Stimulated activated CD4-positive, alpha-beta T cell treated with anti-CD3 and anti-CD28 coated beads, Interleukin-2, amount 100 ng/mL, for 24 hours (primary cell): ENCODE measurements around the gene TSPAN13.

ENCODE experiments used
- DNase-seq, 2 donors: peaks; one replicate each; pipeline ENCODE4 v3.0.0-alpha.2; 2020

Gene TSPAN13

DNA sequence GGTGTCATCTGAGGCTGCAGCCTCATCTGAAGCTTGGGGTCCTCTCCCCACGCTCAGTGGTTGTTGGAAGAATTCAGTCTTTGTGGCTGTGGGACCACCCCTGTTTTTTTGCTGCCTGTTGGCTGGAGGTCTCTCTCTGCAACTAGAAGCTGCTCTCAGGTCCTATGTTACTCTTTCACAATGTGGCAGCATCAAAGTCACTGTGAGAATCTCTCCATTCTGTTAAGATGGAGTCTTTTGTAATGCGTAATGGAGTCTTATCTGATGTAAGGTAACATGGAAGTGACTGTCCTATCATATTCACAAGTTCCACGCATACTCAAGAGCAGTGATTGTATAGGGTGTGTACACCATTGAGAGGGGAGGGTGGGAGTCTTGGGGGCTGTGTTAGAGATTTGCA is 24.9 kb downstream of the TSPAN13 start:
- no peak for DNase-seq

DNA sequence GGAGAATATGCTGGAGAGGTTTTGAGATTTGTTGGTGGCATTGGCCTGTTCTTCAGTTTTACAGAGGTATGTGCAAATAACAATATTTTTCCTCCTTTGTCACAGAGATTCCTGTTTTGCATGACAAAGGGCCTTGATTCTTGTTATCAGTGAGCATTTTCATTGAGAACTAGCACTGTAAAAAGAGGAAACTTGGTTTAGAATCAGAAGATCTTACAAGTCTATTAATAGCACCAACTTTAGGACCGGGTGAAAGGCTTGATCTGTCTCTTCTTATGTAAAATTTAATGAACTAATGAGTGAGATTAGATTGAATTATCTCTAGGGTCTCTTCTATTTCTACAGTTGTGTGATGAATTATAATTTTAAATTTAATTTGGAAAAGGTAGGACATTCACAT is 25.5 kb downstream of the TSPAN13 start:
- no peak for DNase-seq

DNA sequence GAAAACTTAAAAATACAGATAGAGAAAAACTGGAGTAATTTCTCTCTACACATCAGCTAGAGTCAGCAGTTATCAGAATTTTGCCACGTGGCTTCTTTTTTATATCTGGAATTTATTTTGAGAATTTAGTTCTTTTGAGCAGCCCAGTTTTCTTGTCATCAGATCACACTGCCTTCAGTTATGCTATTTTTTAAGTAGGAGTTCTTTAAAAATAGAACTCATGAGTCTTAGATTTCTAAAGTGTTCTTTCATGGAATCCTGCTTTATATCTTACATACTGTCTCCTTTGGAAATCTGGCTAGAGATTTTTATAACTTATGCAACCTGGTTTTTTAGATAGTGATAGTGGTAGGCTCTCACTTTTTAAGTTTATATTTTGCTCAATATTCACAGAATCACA is 27.0 kb downstream of the TSPAN13 start:
- DNase-seq: no peak

DNA sequence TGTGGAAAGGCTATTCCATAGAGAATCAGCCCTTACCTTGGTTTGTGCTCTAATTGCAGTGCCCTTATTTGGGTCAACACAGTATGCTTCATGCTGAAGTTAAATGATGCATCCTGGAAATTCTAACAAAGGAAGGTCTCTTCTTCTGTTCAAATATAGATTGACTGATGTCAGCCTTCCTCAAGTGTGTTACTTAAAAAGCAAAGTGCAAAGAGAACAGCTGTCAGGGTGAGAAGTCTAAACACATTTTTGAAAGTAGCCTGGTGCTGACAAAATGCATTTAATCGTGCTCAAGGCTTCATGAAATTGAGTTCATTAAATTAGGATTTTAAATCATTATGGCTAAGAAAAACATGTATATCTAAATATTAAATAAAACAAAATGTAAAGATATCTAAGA is 31.8 kb downstream of the TSPAN13 start:
- DNase-seq: no peak

DNA sequence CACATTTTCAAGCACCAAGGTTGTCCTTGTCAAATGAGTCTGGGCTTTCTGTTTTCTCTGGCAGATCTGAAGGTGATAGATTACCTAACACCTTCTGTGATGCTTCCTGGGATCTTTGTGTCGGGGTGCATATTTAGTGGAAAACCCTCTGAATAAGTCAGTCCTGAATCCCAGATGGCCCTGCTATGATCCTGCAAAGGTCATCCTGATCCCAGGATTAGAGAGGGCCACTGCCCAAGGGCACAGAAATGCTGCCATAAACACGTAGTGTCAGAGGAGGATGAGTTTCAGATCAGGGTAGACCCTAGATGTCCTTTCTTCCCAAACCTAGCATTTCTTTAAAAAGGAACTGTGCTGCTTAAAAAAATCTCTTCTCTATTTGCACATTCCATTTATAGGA is 32.3 kb downstream of the TSPAN13 start:
- DNase-seq: no peak

DNA sequence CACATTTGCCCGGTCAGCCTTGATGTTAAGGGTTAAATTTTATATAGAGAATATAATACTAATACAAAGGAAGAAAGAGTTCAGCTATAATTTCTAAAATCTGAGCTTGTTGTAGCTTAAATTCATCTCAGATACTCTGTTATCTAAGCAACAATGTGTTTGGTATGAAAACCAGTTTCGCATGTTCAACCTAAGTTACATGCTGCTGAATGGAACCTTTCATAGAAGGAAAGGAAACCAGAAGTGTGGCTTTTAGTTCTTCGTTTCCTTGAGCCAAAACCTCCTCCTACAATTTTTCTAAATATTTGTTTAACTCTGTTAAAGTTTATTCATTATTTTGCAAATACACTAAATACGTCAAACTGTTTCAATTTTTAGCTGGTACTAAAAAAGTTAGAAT is 32.7 kb downstream of the TSPAN13 start:
- no peak for DNase-seq

DNA sequence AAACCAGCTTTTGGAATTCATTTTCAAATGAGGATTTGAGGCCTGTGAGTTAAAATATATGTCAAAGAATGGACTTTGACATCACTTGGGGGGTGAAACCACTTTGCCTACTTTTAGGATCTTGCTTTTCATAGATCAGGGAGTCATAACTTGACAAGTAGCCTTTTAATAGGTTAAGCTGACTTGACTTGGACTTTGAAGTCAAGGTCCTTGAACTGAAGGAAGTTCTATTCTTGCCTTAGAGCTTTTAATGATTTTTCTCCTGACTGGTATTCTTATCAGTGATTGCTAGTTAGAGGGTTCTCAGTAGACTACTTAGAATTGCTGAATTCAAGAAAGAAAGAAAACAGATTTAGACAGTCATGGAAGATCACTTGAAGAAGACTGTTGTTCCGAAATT is 33.6 kb downstream of the TSPAN13 start:
- no peak for DNase-seq

DNA sequence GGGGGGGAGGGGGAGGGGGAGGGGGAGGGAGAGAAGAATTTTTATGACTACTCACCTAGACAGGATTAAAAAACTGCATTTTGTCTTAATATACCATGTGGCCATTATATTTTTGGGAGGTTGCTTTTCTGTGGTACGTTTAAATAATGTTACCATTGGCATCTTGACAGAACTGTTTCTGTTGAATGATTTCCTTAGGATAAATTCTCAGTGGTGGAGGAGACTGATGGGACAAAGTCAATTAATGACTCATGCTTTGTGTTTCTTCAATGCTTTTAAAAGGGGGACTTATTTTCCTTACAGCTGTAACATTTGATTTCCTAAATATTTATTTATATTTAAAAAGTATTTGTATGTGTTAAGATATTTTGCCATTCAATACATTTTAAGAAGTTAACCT is 37.5 kb downstream of the TSPAN13 start:
- DNase-seq: no peak

DNA sequence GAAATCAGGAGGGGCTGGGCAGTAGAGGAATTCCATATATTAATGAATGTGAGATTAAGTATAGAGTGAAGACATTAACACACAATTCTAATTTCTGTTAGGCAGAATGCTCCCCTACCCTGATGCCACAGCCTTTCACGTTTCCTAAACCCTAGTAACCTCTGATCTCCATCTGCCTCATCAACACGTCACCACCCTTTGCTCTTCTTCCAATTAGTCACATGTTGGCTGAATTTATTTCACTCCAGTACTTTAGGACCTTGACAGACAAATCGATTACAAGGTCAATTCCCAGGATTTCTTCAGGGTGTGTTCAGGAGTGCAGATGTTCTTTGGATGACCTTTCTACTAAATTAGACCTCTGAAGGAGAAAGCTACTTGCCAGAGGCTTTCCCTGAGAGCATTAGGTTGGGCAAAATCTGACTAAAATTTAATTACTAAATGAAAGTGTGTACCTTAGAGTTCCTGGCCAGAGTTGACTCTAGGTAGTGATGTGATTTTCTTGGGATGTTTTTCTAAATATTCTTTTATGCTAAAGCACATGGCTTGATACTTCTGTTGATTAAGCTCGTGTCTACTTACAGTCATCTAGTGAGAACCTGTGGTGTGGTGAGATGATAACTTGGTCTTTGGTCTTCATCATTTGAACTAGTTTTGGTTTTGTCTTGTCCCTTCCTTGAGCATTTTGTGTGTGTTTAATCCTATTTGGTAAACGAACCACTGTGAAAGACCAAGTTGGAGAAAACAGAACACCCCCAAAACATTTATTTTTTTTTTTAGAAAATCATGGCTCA is 38.5 kb downstream of the TSPAN13 start:
- DNase-seq: no peak

DNA sequence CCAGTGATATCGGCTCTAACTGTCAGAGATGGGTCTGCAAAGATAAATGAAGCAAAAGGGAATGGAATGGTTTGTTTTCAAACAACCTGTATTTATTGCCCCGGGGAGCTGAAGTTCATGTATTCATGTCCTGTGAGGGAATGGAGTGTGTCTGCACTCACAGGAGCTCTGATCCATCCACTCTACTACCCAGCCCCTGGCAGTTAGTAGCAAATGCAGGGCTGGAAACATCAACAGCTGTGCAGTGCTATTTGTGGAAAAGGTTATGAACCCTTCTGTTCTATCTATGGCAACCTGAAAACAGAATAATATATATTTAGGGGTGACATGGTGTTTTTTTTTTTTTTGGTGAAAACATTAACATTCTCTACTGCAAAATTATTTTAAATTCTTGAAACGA is 41.4 kb downstream of the TSPAN13 start:
- no peak for DNase-seq

DNA sequence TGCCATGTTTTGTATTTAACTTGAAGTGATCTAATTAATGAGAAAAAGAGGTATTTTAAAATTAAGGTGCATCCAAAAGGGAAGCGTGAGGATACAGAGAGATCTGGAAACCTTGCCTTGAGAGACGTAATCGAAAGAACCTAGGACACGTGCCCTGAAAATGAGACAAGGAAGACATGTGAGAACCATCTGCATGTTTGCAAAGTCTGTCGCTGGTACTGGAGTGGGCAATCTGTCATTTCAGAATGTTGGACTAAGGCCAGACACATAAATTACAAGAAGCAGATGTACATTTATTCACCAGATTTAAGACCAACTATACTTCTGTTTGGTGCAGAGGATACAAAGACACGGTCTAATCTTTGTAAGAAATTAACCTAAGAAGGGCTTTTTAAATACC is 42.1 kb downstream of the TSPAN13 start:
- DNase-seq: no peak

DNA sequence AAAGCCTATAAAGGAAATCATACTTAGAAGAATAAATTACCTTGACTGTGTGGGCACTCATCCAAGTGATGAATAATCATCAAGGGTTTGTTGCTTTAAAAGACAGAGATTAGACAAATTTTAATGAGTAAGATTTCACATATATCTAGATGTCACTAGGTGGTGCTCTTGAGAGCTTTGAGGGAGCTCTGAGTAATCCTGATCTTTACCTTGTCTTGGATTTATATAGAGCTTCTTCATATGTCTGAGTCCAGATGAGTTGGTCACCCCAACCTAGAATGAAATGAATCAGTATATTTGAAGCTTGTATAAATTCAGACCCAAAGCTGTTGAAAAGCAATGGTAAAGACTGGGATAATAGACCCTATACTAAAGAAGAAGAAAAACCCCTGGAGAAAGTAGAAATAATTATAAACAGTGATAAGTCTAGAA is 47.6 kb downstream of the TSPAN13 start:
- no peak for DNase-seq

DNA sequence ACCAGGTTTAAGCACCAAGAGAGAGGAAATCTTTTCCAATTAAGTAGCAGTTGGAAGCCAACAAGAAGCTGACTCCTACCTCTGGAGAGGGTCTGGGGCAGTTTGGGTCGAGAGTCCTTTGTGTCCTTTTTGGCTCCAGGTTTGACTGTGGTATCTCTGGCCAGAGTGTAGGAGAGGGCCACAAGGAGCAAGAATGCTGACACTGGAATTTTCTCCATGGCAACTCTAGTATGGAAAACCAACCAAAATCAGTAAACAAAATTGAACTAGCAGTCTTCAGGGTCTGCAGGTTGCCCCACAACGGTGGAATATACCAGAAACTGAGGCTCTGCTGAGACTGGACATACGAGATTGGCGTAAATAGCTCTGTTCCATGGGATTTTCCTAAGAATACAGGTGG is 48.0 kb downstream of the TSPAN13 start:
- no peak for DNase-seq

DNA sequence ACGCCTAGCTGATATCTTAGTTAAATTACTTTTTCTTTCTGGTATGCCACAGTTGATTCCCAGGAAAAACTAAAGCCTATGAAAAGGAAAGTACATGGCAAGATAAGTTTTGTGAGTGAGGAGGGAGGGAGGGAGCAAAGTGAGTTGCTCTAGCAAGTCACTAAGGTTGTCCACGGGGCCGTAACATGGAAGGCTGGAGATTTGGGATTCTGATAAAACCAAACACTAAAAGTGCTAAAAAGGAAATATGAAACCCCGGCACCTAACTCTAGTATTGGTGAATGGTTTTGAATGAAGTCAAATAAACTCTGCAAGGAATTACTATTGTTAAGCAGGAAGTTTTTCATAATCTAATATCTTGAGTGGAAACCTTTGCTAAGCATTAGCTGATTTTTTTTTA is 49.6 kb downstream of the TSPAN13 start:
- DNase-seq: no peak

DNA sequence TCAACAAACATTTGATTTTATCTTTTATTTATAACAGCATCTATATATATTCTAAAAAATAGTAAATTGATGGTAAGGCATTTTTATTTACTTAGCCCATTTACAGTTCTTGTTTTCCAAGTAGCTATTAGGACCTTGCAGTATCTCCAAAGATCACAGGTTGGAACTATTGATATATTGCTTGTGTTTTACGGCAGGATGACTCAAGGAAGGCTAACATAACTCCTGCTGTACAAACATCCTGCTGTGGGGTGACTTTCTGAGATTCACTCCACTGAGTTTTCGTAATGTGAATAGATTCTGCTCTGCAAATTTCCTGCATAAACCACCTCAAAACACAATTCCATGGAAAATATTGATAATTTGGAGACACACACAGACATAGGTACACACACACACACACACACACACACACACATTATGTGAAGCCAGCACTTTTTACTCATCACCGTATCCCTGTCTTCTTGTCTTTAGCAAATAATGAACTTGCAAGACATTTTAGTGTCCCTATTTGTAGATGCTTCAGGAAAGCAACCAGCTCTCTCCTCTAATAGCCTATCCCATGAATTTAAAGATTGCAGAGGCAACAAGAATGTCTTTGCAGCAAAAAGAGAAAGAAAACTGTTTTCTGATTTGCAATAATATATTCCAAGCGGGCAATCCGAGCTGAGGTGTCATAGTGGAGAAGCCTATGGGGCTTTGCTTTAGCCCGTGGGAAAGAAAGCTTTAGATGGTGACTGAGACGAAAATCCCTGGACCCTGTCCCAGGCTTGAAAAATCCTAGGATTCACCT is 50.5 kb downstream of the TSPAN13 start:
- DNase-seq: no peak

DNA sequence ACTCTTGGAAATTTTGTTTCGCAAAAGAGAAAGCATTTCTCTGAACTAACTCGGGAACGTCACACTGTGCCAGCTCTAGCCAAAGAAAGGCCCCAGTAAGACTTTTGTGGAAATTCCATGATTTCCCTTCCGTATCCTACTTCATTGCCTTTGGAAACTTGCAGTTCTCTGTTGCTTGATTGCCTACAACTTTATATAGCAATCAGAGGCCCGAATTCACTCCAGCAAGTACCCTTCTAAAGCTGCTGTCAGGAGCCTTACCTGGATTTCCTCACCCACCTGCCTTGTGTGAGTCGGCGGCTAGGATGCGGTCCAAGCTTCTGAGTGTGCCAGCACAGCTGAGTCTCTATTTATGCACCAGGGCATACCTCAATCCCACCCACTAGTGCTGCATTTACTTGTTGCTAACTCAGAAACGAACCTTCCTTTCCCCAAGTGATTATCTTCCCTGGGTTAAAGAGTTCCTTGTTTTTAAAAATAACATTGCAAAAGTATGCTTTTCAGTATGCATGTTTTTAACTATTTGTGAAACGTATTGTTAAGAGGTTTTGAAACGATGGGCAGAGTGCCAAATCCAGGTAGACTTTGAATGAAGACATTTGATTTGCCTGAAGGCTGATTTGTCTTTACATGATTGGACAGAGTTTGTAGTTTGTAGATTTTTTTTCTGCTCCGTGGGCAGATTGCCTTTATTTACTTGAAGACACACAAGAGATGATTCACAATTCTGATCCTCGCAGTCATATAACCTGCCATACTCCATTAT is 51.3 kb downstream of the TSPAN13 start, which contains the start of gene AGR2:
TSS of gene AGR2 (minus strand) at position 326 of the 766 bp plus-strand sequence. CDS start 3,203 bp downstream, outside the sequence.
- DNase-seq: no peak

DNA sequence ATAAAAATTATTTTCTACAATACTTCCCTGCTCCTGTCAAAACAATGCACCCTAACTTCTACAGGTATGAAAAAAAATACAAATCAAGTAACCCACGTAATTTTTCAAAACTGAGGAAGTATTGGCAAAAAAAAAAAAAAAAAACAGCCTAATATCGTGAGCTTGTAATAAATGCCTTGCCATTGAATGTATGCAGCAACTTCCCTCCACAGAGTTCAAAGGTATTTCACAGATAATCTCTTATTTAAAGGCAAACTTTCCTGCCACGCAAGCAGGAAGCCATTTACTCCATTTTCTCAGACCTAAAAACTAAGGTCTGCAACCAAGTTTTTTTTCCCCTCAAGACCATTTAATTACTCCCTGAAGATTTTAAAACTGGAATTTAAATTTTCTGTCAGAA is 51.9 kb downstream of the TSPAN13 start:
- DNase-seq: no peak

DNA sequence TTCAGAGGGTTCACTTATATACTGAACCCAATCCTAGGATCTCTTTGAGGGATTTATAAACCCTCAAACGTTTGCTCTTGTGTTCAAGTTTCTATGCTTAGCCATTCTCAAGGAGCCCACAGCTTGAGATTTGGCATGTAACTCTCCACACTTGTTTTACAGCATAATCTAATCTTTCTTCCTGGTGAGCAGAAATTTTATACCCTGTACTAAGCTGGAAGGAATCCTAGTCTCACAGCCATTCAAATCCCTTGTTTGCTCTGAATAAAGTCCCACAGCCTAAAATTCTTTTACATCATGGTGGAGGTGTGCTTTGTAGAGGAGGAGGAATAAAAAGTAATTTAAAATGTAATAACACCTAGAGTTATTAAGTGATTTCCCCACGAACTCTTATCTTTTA is 56.6 kb downstream of the TSPAN13 start:
- no peak for DNase-seq

DNA sequence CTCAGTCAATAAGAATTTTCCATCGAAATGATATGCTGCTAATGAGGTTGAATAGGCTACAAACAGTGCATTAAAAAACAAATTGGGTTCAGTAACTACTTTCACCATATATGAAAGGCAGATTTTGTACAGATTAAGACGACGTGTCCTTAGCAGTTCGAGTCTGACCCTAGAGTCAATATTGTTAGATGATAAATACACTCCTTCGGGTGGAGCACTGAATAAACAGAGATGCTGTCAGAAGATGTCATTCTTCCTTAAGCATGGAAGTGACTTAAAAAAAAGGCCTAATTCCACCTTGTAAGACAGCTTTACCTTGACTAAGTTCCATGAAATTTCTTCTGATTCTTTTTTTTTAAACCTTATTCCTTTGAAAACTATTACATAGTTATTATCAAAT is 57.0 kb downstream of the TSPAN13 start:
- DNase-seq: no peak

DNA sequence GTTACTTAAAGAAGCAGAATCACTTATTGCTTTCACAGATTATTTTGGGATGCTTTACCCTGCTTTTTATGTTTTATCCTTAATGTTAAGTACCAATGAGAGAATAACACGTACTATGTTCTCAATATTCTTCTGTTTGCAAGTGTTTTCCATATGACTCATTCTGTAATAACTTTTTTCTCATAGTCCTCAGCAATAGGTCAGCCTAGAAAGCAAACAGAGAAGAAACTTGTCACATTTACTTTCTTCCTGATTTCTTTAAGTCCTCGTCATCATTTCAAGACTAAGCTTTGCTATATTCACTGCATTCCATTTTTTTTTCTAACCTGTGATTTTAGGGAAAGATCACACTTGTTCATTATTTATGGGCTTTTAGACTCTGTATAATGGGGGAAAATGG is 58.0 kb downstream of the TSPAN13 start:
- DNase-seq: no peak

DNA sequence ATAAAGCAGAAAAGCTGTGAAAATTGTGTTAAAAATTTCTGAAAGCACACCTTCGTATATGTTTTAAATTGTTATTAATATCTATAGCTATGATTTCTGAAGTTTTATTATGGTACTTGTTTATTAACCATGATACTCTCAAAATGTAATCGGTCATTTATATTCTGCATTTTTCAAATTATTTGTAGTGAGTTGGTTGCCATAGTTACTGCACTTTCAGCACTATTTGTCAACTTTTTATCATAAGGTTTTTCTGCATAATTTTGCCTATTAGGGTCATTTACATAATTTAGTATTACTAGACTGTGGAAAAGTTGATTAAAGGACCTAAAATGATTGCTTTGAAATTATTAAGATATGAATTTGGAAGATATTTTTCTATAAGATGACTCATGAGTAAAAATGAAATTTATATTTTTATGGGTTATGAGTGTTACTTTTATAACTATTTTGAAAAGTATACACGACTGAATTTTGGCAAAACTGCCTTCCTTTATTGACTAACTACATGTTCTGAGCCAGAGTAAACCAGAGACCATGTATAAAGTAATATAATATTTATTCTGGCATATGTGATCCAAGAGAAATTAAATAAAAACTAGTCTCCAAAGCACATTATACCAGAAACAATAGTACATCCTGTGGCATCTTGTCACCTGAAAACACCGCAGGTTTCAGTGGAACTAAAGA is 59.1 kb downstream of the TSPAN13 start:
- no peak for DNase-seq

DNA sequence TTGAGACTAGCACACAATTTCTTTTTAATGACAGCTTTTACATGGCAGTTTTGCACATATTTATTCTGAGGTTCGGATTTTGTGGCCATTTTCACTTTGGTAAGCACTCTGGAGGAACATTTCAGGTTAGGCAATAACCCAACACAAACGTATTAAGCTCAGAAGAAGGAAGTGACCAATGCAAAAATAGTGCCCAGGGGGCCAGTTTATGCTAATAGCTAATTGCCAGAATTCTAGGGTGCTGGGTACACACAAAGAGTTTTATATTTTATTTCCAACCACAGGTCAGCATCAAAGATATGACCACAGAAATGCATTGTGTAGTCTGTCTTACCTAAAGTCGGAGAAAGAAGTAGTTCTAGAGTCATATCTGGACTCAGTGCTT is 59.7 kb downstream of the TSPAN13 start:
- no peak for DNase-seq

DNA sequence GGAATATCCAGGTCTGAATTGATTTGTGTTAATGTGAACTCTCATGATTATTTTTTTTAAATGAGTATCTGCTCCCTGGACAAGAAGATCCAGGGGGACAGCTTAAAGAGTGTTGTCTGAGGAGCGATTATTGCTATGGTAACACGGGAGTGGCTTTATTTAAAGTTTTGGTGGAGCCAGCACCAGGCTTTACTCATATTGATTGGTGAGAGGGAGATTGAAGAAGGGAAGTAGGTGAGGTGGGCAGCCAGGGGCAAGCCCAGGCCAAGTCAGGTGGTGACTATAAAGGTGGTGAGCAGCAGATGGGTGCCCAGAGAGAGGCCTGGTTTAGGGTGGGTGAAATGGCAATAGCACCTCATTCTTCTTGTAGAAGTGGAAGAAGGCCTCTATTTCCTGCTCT is 61.4 kb downstream of the TSPAN13 start:
- no peak for DNase-seq
